Measurements from ENCODE around the gene TMEM52.

TMEM52 gene

GRCh38 chr1:1922956-1923833, 4.1 kb upstream of the TMEM52 start:
- ChIA-PET CTCF (interaction anchor here (0.8 to 1.0 kb wide), 2 partner anchors 134 to 210 kb away, joined by 3 to 5 read pairs; no protein-coding TSS in a partner anchor), POLR2A (interaction anchor here (1.9 kb wide), 1 partner anchor 14 kb away, joined by 8 read pairs; no protein-coding TSS in a partner anchor)
- TF ChIP-seq BHLHE40 (IDR thresholded peaks at IDR 0.05; ENCODE audit: borderline replicate concordance) (no peak), ARNT (IDR thresholded peaks at IDR 0.05) (no peak), TARDBP (IDR thresholded peaks at IDR 0.05) (no peak), CTBP1 (IDR thresholded peaks at IDR 0.05; ENCODE audit: borderline replicate concordance) (no peak), L3MBTL2 (conservative IDR thresholded peaks at IDR 0.05) (no peak), PKNOX1 (IDR thresholded peaks at IDR 0.05) (no peak), NFRKB (IDR thresholded peaks at IDR 0.05) (no peak), FOXA1 (IDR thresholded peaks at IDR 0.05) (no peak), FOXM1 (IDR thresholded peaks at IDR 0.05; ENCODE audit: borderline replicate concordance) (no peak), SP1 (IDR thresholded peaks at IDR 0.05) (no peak), ZNF384 (IDR thresholded peaks at IDR 0.05) (no peak), SUZ12 (IDR thresholded peaks at IDR 0.05) (no peak), ELF4 (IDR thresholded peaks at IDR 0.05) (no peak), LEF1 (IDR thresholded peaks at IDR 0.05; ENCODE audit: borderline replicate concordance) (no peak), FOXK2 (IDR thresholded peaks at IDR 0.05) (no peak), HDGF (IDR thresholded peaks at IDR 0.05; ENCODE audit: borderline replicate concordance) (no peak)
- no peak for DNase-seq (ENCODE audit: extremely low spot score)

- POLR2A ChIA-PET = no interaction called here
- no peak for DNase-seq (ENCODE audit: extremely low spot score)
- TF ChIP-seq ELF4 (IDR thresholded peaks at IDR 0.05) = no peak
- no peak for TF ChIP-seq LEF1 (IDR thresholded peaks at IDR 0.05; ENCODE audit: borderline replicate concordance)
- no peak for TF ChIP-seq NFRKB (IDR thresholded peaks at IDR 0.05)
- no peak for TF ChIP-seq L3MBTL2 (conservative IDR thresholded peaks at IDR 0.05)
- TF ChIP-seq ARNT (IDR thresholded peaks at IDR 0.05) = no peak
- TF ChIP-seq SP1 (IDR thresholded peaks at IDR 0.05) = no peak
- no peak for TF ChIP-seq CTBP1 (IDR thresholded peaks at IDR 0.05; ENCODE audit: borderline replicate concordance)
- TF ChIP-seq HDGF (IDR thresholded peaks at IDR 0.05; ENCODE audit: borderline replicate concordance) = no peak
- TF ChIP-seq FOXA1 (IDR thresholded peaks at IDR 0.05) = no peak
- no peak for TF ChIP-seq TARDBP (IDR thresholded peaks at IDR 0.05)
- no peak for TF ChIP-seq ZNF384 (IDR thresholded peaks at IDR 0.05)
- TF ChIP-seq SUZ12 (IDR thresholded peaks at IDR 0.05) = no peak
- no peak for TF ChIP-seq FOXM1 (IDR thresholded peaks at IDR 0.05; ENCODE audit: borderline replicate concordance)
- no peak for TF ChIP-seq PKNOX1 (IDR thresholded peaks at IDR 0.05)
- no peak for TF ChIP-seq BHLHE40 (IDR thresholded peaks at IDR 0.05; ENCODE audit: borderline replicate concordance)
- TF ChIP-seq FOXK2 (IDR thresholded peaks at IDR 0.05) = no peak
- CTCF ChIA-PET = interaction anchor here (0.8 to 1.0 kb wide), 2 partner anchors 134 to 211 kb away, joined by 3 to 5 read pairs; no protein-coding TSS in a partner anchor
Observed at GRCh38 chr1:1922702-1922955, 3.5 kb upstream of the TMEM52 start.

- CTCF ChIA-PET = interaction anchor here (1.0 kb wide), 1 partner anchor 211 kb away, joined by 3 read pairs; no protein-coding TSS in a partner anchor
- no peak for DNase-seq (ENCODE audit: extremely low spot score)
- POLR2A ChIA-PET = no interaction called here
- TF ChIP-seq FOXM1 (IDR thresholded peaks at IDR 0.05; ENCODE audit: borderline replicate concordance) (no peak), ARNT (IDR thresholded peaks at IDR 0.05) (no peak), TARDBP (IDR thresholded peaks at IDR 0.05) (no peak), SUZ12 (IDR thresholded peaks at IDR 0.05) (no peak), FOXK2 (IDR thresholded peaks at IDR 0.05) (no peak), NFRKB (IDR thresholded peaks at IDR 0.05) (no peak), BHLHE40 (IDR thresholded peaks at IDR 0.05; ENCODE audit: borderline replicate concordance) (no peak), CTBP1 (IDR thresholded peaks at IDR 0.05; ENCODE audit: borderline replicate concordance) (no peak), L3MBTL2 (conservative IDR thresholded peaks at IDR 0.05) (no peak), FOXA1 (IDR thresholded peaks at IDR 0.05) (no peak), ELF4 (IDR thresholded peaks at IDR 0.05) (no peak), HDGF (IDR thresholded peaks at IDR 0.05; ENCODE audit: borderline replicate concordance) (no peak), PKNOX1 (IDR thresholded peaks at IDR 0.05) (no peak), LEF1 (IDR thresholded peaks at IDR 0.05; ENCODE audit: borderline replicate concordance) (no peak), ZNF384 (IDR thresholded peaks at IDR 0.05) (no peak), SP1 (IDR thresholded peaks at IDR 0.05) (no peak)
Observed at GRCh38 chr1:1921901-1922701, 3.0 kb upstream of the TMEM52 start.

GRCh38 chr1:1921459-1921862, 2.4 kb upstream of the TMEM52 start:
- TF ChIP-seq CTBP1 (IDR thresholded peaks at IDR 0.05; ENCODE audit: borderline replicate concordance) (no peak), PKNOX1 (IDR thresholded peaks at IDR 0.05) (no peak), FOXA1 (IDR thresholded peaks at IDR 0.05) (no peak), ZNF384 (IDR thresholded peaks at IDR 0.05) (no peak), FOXK2 (IDR thresholded peaks at IDR 0.05) (no peak), ELF4 (IDR thresholded peaks at IDR 0.05) (no peak), HDGF (IDR thresholded peaks at IDR 0.05; ENCODE audit: borderline replicate concordance) (no peak), TARDBP (IDR thresholded peaks at IDR 0.05) (no peak), LEF1 (IDR thresholded peaks at IDR 0.05; ENCODE audit: borderline replicate concordance) (no peak), BHLHE40 (IDR thresholded peaks at IDR 0.05; ENCODE audit: borderline replicate concordance) (no peak), L3MBTL2 (conservative IDR thresholded peaks at IDR 0.05) (no peak), ARNT (IDR thresholded peaks at IDR 0.05) (no peak), FOXM1 (IDR thresholded peaks at IDR 0.05; ENCODE audit: borderline replicate concordance) (no peak), SUZ12 (IDR thresholded peaks at IDR 0.05) (no peak), NFRKB (IDR thresholded peaks at IDR 0.05) (no peak), SP1 (IDR thresholded peaks at IDR 0.05) (no peak)
- ChIA-PET CTCF (no interaction called here), POLR2A (no interaction called here)
- DNase-seq (ENCODE audit: extremely low spot score) = no peak

Measured in HEK293T (cell line).